MM.1S (cell line): ENCODE results near the gene ZFYVE28.

Source experiments
- DNase-seq: peaks from one replicate; pipeline ENCODE4 v3.0.0-alpha.2; 2015
- H2AFZ ChIP-seq: fragments of 300-600 bp; sonication (generic); 2 replicates; pipeline ENCODE4 v1.6.0; 2016; ENCODE audit warnings: antibody characterized with exemption, low read length
- H3F3A ChIP-seq: fragments of 300-600 bp; sonication (generic); 2 replicates; pipeline ENCODE4 v1.6.1; 2016; ENCODE audit warnings: mild to moderate bottlenecking, antibody characterized with exemption, low read length, moderate library complexity, mixed read lengths; ENCODE audit not compliant: insufficient read depth
- H3K27ac ChIP-seq: fragments of 300-600 bp; sonication (generic); 2 replicates; pipeline ENCODE4 v1.5.1; 2016; ENCODE audit warnings: mild to moderate bottlenecking, low read length
- H3K27me3 ChIP-seq: fragments of 300-600 bp; sonication (generic); replicated peaks from 2 replicates; pipeline ENCODE4 v1.6.0; 2016; ENCODE audit warnings: low read length; ENCODE audit not compliant: insufficient read depth
- H3K36me3 ChIP-seq: fragments of 300-600 bp; sonication (generic); replicated peaks from 2 replicates; pipeline ENCODE4 v1.6.1; 2016; ENCODE audit warnings: mild to moderate bottlenecking, low read length, mixed read lengths; ENCODE audit not compliant: insufficient read depth
- H3K4me1 ChIP-seq: fragments of 300-600 bp; sonication (generic); 2 replicates; pipeline ENCODE4 v1.6.1; 2016; ENCODE audit warnings: low read length, mixed read lengths
- H3K4me2 ChIP-seq: fragments of 300-600 bp; sonication (generic); 2 replicates; pipeline ENCODE4 v1.6.0; 2016; ENCODE audit warnings: low read depth, low read length
- H3K4me3 ChIP-seq: fragments of 300-600 bp; sonication (generic); 2 replicates; pipeline ENCODE4 v1.5.1; 2016; ENCODE audit warnings: low read length, mixed read lengths
- H3K79me2 ChIP-seq: fragments of 300-600 bp; sonication (generic); 2 replicates; pipeline ENCODE4 v1.6.1; 2016; ENCODE audit warnings: mixed run types, low read length, mixed read lengths
- H3K9ac ChIP-seq: fragments of 300-600 bp; sonication (generic); 2 replicates; pipeline ENCODE4 v1.6.1; 2016; ENCODE audit warnings: low read length, mixed read lengths
- H3K9me2 ChIP-seq: fragments of 300-600 bp; sonication (generic); replicated peaks from 2 replicates; pipeline ENCODE4 v1.6.1; 2016; ENCODE audit warnings: mild to moderate bottlenecking, low read length, mixed read lengths; ENCODE audit not compliant: insufficient read depth
- H3K9me3 ChIP-seq: fragments of 300-600 bp; sonication (generic); replicated peaks from 2 replicates; pipeline ENCODE4 v1.6.1; 2016; ENCODE audit warnings: mild to moderate bottlenecking, low read length, mixed read lengths; ENCODE audit not compliant: insufficient read depth
- H4K20me1 ChIP-seq: fragments of 300-600 bp; sonication (generic); 2 replicates; pipeline ENCODE4 v1.6.1; 2016; ENCODE audit warnings: mild to moderate bottlenecking, low read length, moderate library complexity, mixed read lengths; ENCODE audit not compliant: insufficient read depth
- CTCF ChIP-seq: fragments of 300-600 bp; sonication (generic); IDR thresholded peaks from 2 replicates; pipeline ENCODE4 v1.5.1; 2016; ENCODE audit warnings: antibody characterized with exemption, low read length, mixed read lengths
- EZH2 ChIP-seq: fragments of 300-600 bp; sonication (generic); optimal IDR thresholded peaks from 2 replicates; pipeline ENCODE3; 2017; ENCODE audit warnings: low read depth, mild to moderate bottlenecking, antibody characterized with exemption, low read length, mixed read lengths
- EZH2phosphoT487 ChIP-seq: fragments of 300-600 bp; sonication (generic); IDR thresholded peaks from 2 replicates; pipeline ENCODE4 v1.6.1; 2018; ENCODE audit warnings: antibody characterized with exemption, low read length

Gene ZFYVE28

GRCh38 chr4:2254665-2255500 is 163.6 kb downstream of the ZFYVE28 start:
- no peak for DNase-seq
- Histone ChIP-seq H3K9me2 (no peaks in the 10 kb centered on the region), H3K79me2 (peaks cover 9% of the 10 kb centered on the region), H3K9ac (no peak overlapping the region), H3K4me1 (no peaks in the 10 kb centered on the region), H3F3A (no peaks in the 10 kb centered on the region), H3K27me3 (no peaks in the 10 kb centered on the region), H3K27ac (no peak overlapping the region), H2AFZ (no peak overlapping the region), H3K9me3 (no peaks in the 10 kb centered on the region), H3K4me2 (no peak overlapping the region), H4K20me1 (no peaks in the 10 kb centered on the region), H3K36me3 (no peaks in the 10 kb centered on the region), H3K4me3 (no peak overlapping the region)
- TF ChIP-seq EZH2 (no peak), EZH2phosphoT487 (no peak), CTCF (no peak)

GRCh38 chr4:2253160-2254084 is 165.0 kb downstream of the ZFYVE28 start:
- no peak overlapping the region for H2AFZ ChIP-seq
- H3K27me3 ChIP-seq, result no peaks in the 10 kb centered on the region
- H3K36me3 ChIP-seq, result no peaks in the 10 kb centered on the region
- H3K79me2 ChIP-seq, result no peaks in the 10 kb centered on the region
- H3K4me2 ChIP-seq, result no peak overlapping the region
- no peak for DNase-seq
- no peaks in the 10 kb centered on the region for H3K9me3 ChIP-seq
- H3K9me2 ChIP-seq, result no peaks in the 10 kb centered on the region
- no peak for TF ChIP-seq EZH2
- no peak overlapping the region for H3K9ac ChIP-seq
- H3F3A ChIP-seq, result no peaks in the 10 kb centered on the region
- no peaks in the 10 kb centered on the region for H4K20me1 ChIP-seq
- H3K4me1 ChIP-seq, result no peaks in the 10 kb centered on the region
- no peak overlapping the region for H3K27ac ChIP-seq
- no peak overlapping the region for H3K4me3 ChIP-seq

GRCh38 chr4:2252530-2253091 is 165.8 kb downstream of the ZFYVE28 start:
- Histone ChIP-seq H3K79me2 (no peaks in the 10 kb centered on the region), H3K36me3 (no peaks in the 10 kb centered on the region), H3K4me1 (no peaks in the 10 kb centered on the region), H3F3A (no peaks in the 10 kb centered on the region), H3K9me2 (no peaks in the 10 kb centered on the region), H3K9ac (no peak overlapping the region), H3K27me3 (no peaks in the 10 kb centered on the region), H3K4me2 (no peak overlapping the region), H3K9me3 (no peaks in the 10 kb centered on the region), H3K27ac (no peak overlapping the region), H3K4me3 (no peak overlapping the region), H4K20me1 (no peaks in the 10 kb centered on the region), H2AFZ (no peak overlapping the region)
- DNase-seq, result no peak
- TF ChIP-seq EZH2 (no peak), CTCF (no peak), EZH2phosphoT487 (no peak)
